Activated naive CD4-positive, alpha-beta T cell treated with anti-CD3 and anti-CD28 coated beads, Interleukin-2, amount 50 U/mL, for 24 hours (primary cell): ENCODE results near the gene CPD.

Experiments used
- H3K27ac Mint-ChIP-seq: one replicate; pipeline ENCODE4 v1.8.0; 2021; ENCODE audit warnings: mild to moderate bottlenecking, mixed read lengths
- H3K27me3 Mint-ChIP-seq: one replicate; pipeline ENCODE4 v1.8.0; 2021; ENCODE audit warnings: mixed read lengths
- H3K36me3 Mint-ChIP-seq: one replicate; pipeline ENCODE4 v1.8.0; 2021; ENCODE audit warnings: mixed read lengths
- H3K4me1 Mint-ChIP-seq: one replicate; pipeline ENCODE4 v1.8.0; 2021; ENCODE audit warnings: mixed read lengths
- H3K4me3 Mint-ChIP-seq: one replicate; pipeline ENCODE4 v1.8.0; 2021; ENCODE audit warnings: mild to moderate bottlenecking, mixed read lengths
- H3K9me3 Mint-ChIP-seq: one replicate; pipeline ENCODE4 v1.8.0; 2021; ENCODE audit warnings: mixed read lengths

Gene CPD

DNA sequence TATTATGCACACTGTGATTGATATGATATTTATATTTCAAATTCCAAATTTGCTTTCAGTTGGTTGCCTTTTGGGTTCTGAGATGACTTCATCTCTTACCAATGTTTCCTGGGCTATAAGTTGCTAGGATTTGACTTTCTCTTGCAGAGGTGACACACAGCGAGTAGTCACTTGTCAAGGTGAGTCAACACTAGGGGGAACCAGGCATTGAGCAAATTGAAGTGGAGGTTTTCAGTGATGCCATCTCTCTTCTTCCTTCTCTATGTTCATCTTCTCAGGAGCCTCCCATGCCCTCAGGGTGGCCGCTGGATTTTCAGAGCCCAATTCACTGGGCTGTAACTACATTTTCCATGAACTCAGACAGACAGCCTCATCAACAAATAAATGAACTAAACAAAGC is 6.0 kb upstream of the CPD start:
- Mint-ChIP-seq H3K27me3 (no peaks in the 10 kb centered on the region), H3K36me3 (no peaks in the 10 kb centered on the region), H3K9me3 (no peaks in the 10 kb centered on the region), H3K4me3 (peak overlapping the region; percentile 54), H3K27ac (peak overlapping the region; percentile 96), H3K4me1 (peaks cover 71% of the 10 kb centered on the region)

DNA sequence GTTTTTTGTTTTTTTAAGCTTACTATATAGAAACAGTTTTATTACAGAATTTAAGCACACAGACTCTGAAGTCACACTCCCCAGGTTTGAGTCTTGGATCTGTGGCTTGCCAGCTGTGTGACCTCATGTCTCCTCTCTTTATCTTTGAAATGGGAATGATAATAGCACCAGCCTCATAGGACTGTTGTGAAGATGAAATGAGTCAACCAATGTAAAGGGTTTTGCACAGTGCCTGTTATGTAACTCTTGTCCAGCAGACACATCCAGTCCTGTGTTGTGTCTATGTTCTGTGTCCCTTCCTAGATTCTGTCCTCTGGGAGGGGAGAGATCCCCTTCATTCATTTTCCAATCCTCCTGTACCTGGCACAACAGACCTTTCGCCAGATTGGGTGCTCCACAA is 3.1 kb upstream of the CPD start:
- Mint-ChIP-seq H3K4me3 (no peak overlapping the region), H3K36me3 (peaks cover 5% of the 10 kb centered on the region), H3K4me1 (peaks cover 59% of the 10 kb centered on the region), H3K9me3 (no peaks in the 10 kb centered on the region), H3K27me3 (no peaks in the 10 kb centered on the region), H3K27ac (no peak overlapping the region)

DNA sequence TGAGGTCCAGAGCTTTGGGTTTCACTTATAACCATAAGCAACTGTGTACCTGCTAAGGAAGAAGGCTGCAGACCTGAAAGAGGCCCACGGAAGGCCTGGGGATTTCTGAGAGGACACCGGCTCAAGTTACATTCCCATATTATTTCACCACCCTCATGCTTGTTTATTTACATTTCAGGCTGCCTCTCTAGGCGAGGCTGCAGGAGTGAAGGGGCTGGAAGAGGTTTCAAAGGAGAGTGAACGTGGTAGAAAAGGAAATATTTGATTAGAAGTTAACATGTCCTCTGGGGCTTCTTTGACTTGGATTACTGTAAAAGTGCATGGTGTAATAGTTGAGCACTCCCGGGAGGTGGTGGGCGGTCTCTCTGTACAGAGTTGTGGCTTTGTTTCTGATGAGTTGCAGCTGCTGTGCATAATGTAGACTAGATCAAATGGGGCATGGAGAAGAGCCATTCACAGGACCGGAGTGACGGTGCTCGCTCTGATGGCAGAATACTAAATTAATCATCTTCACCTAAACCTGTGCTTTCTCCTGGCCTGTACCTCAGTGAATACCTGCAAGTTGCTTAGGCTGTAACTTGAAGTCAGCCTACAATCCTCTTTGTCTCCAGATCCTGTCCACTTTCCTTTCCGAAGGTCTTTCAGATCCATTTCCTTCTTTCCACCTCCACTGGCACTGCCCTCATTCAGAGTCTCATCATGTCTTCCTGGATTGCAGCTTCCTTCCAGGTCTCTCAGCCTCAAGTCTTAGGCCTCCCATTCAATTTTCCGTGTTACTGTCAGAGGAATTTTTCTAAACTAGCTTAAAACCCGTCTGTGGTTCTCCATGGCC is 1.9 kb upstream of the CPD start:
- H3K27ac Mint-ChIP-seq = peak overlapping the region; percentile 81
- H3K27me3 Mint-ChIP-seq = no peaks in the 10 kb centered on the region
- no peaks in the 10 kb centered on the region for H3K9me3 Mint-ChIP-seq
- H3K36me3 Mint-ChIP-seq = peaks cover 7% of the 10 kb centered on the region
- peak overlapping the region; percentile 92 for H3K4me3 Mint-ChIP-seq
- peaks cover 66% of the 10 kb centered on the region for H3K4me1 Mint-ChIP-seq

GRCh38 chr17:30377574-30378240 is 1.0 kb upstream of the CPD start:
- Mint-ChIP-seq H3K4me3 (peak overlapping the region; percentile 92), H3K27me3 (no peaks in the 10 kb centered on the region), H3K27ac (peak overlapping the region; percentile 97), H3K36me3 (peaks cover 9% of the 10 kb centered on the region), H3K4me1 (peaks cover 64% of the 10 kb centered on the region), H3K9me3 (no peaks in the 10 kb centered on the region)

GRCh38 chr17:30378241-30378824 is 394 bp upstream of the CPD start:
- Mint-ChIP-seq H3K4me1 (peaks cover 64% of the 10 kb centered on the region), H3K27me3 (no peaks in the 10 kb centered on the region), H3K36me3 (peaks cover 11% of the 10 kb centered on the region), H3K4me3 (peak overlapping the region; percentile 92), H3K27ac (peak overlapping the region; percentile 97), H3K9me3 (no peaks in the 10 kb centered on the region)

GRCh38 chr17:30379303-30379902 is 676 bp downstream of the CPD start:
- H3K36me3 Mint-ChIP-seq = peaks cover 11% of the 10 kb centered on the region
- no peaks in the 10 kb centered on the region for H3K9me3 Mint-ChIP-seq
- peaks cover 69% of the 10 kb centered on the region for H3K4me1 Mint-ChIP-seq
- no peaks in the 10 kb centered on the region for H3K27me3 Mint-ChIP-seq
- H3K4me3 Mint-ChIP-seq = peak overlapping the region; percentile 96
- peak overlapping the region; percentile 90 for H3K27ac Mint-ChIP-seq

- Mint-ChIP-seq H3K27me3 (no peaks in the 10 kb centered on the region), H3K4me3 (peak overlapping the region; percentile 96), H3K27ac (peak overlapping the region; percentile 90), H3K4me1 (peaks cover 64% of the 10 kb centered on the region), H3K36me3 (peaks cover 13% of the 10 kb centered on the region), H3K9me3 (no peaks in the 10 kb centered on the region)
These were observed 1.2 kb downstream of the CPD start for GRCh38 chr17:30379903-30380381.

DNA sequence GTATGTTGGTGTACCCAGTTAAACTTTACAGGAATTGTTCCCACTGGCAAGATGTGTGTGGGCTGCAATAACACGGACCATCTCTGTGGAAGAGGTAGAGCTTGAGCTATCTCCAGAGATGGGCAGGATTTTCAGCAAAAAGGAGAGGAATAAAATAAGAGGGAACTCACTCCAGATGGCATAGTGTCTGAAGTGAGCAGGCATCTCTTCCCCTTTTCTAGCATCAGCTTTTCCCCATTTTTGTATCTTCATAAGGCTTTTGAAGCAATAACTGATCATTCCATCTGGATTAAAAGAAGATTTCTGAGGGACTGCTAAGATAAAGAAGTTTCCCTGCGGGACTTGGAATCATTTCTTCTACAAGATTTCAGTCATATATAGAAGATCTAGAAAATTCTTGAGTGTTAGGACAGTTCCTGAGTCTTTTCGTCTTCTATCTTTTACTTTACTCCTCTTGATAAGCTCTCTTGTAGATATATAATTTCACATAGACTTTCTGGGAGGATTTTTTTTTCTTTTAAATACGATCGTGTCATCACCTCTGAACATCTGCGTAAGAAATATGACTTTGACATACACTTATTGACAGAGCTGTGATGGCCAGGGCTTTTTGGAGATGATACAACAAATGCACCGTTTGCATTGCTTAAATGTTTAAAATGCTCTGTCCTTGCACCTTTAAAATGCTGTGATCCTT is 2.1 kb downstream of the CPD start:
- Mint-ChIP-seq H3K9me3 (no peaks in the 10 kb centered on the region), H3K27ac (no peak overlapping the region), H3K4me1 (peaks cover 67% of the 10 kb centered on the region), H3K4me3 (peak overlapping the region; percentile 96), H3K27me3 (no peaks in the 10 kb centered on the region), H3K36me3 (peaks cover 18% of the 10 kb centered on the region)

DNA sequence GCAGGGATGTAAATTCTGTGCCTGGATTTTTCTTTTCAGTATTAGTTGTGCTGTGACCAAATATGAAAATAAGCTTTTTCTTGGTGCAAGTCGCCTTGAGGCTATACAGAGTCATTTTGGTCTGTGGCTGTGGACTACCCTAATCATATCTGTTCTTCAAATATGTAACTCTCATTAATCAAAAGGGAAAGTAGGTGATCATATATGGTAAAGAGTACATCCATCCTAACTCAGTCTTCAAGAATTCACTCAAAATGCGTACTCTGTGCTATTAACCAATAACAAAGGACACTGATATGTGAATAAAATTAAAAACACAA is 2.6 kb downstream of the CPD start:
- Mint-ChIP-seq H3K27ac (no peak overlapping the region), H3K36me3 (peaks cover 19% of the 10 kb centered on the region), H3K27me3 (no peaks in the 10 kb centered on the region), H3K4me3 (peak overlapping the region; percentile 96), H3K9me3 (no peaks in the 10 kb centered on the region), H3K4me1 (peaks cover 64% of the 10 kb centered on the region)

DNA sequence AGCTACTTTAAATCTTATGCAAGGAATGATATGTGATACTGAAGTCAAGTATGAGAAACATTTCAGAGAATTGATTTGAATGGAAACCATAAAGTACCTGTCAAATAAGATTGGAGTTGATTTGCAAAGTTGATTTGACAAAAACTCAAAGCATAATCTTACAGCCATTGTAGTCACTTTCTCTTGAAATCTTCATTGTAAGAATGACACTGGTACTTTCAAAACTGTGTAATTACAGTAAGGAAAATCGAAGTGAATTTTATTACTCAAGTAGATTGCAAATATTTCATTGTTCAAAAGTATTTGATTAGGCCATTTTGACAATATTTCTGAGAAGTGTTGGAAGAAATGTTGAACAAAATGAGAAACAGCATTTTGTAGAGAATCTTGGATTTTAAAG is 3.6 kb downstream of the CPD start:
- H3K36me3 Mint-ChIP-seq = peaks cover 23% of the 10 kb centered on the region

DNA sequence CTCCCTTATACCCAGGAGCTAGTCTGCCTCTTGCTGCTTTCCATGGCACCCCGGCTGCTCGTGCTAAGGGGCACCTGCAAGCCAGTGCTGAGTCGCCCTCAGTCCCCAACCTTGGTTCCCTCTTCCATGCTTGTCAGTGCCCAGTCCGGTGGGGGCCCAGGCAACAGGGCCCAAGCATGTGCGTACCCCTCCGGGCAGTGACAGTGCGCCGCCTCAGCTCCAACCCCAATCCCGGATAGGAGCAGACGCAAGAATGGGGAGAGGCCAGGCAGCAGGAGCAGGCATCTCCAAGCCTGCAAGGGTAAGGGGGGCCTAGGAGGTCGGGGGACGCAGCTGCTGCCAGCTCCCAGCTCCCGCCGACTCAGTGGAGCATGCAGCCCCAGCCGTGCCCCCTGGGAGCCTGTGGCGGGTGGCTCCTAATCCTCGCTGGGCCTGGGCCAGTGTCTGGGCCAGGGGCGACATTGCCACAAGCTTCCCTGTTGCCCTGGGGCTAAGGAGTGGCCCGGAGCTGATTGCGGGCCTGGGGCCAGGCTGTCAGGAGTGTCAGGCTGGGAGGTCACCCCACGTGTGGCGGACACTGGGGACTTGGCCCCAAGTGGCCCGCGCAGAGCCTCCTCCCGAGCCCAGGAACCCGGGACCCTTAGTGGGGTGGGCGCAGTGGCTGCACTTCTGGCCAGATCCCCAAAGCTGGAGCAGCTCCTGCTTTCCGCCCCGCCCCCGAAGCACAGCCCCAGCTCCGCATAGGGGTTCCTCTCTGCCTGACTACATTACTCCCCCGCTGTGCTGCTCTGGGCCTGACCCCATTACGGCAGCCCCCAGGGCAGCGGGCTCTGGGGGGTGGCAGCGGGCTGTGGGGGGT is 9.8 kb downstream of the CPD start:
- Mint-ChIP-seq H3K36me3 (peaks cover 27% of the 10 kb centered on the region), H3K4me1 (peaks cover 14% of the 10 kb centered on the region)

More for the DNA sequence above, 3.6 kb downstream of the CPD start:
- Mint-ChIP-seq H3K9me3 (no peaks in the 10 kb centered on the region), H3K4me1 (peaks cover 54% of the 10 kb centered on the region), H3K4me3 (peak overlapping the region; percentile 81), H3K27me3 (no peaks in the 10 kb centered on the region), H3K27ac (no peak overlapping the region)

GRCh38 chr17:30389756-30390300 is 11.1 kb downstream of the CPD start:
- H3K4me3 Mint-ChIP-seq = no peak overlapping the region
- no peak overlapping the region for H3K27ac Mint-ChIP-seq
- no peaks in the 10 kb centered on the region for H3K27me3 Mint-ChIP-seq
- H3K9me3 Mint-ChIP-seq = no peaks in the 10 kb centered on the region
- peaks cover 13% of the 10 kb centered on the region for H3K4me1 Mint-ChIP-seq
- peaks cover 30% of the 10 kb centered on the region for H3K36me3 Mint-ChIP-seq

More for the DNA sequence above, 9.8 kb downstream of the CPD start:
- Mint-ChIP-seq H3K9me3 (no peaks in the 10 kb centered on the region), H3K27me3 (no peaks in the 10 kb centered on the region), H3K4me3 (no peak overlapping the region), H3K27ac (peak overlapping the region; percentile 35)

GRCh38 chr17:30391534-30391933 is 12.8 kb downstream of the CPD start:
- no peak overlapping the region for H3K27ac Mint-ChIP-seq
- no peaks in the 10 kb centered on the region for H3K27me3 Mint-ChIP-seq
- peaks cover 21% of the 10 kb centered on the region for H3K4me1 Mint-ChIP-seq
- H3K9me3 Mint-ChIP-seq = no peaks in the 10 kb centered on the region
- H3K4me3 Mint-ChIP-seq = no peak overlapping the region
- H3K36me3 Mint-ChIP-seq = peaks cover 27% of the 10 kb centered on the region

- Mint-ChIP-seq H3K9me3 (no peaks in the 10 kb centered on the region), H3K27ac (no peak overlapping the region), H3K36me3 (peaks cover 25% of the 10 kb centered on the region), H3K4me1 (peaks cover 24% of the 10 kb centered on the region), H3K27me3 (no peaks in the 10 kb centered on the region), H3K4me3 (no peak overlapping the region)
These were observed 14.8 kb downstream of the CPD start for GRCh38 chr17:30393491-30393890.
